ENCODE results near the gene MRPS27. TPM values are rescaled to one million over a fixed set of nuclear protein-coding genes. Genes with fewer than 3 reads are reported as not detected.

Gene MRPS27
- total and polyA plus RNA-seq, 2 of the 13 experiments (the other 11 are each of a cell fraction or from before 2014, with no cell fraction given) = 71.8 to 115 TPM

DNA sequence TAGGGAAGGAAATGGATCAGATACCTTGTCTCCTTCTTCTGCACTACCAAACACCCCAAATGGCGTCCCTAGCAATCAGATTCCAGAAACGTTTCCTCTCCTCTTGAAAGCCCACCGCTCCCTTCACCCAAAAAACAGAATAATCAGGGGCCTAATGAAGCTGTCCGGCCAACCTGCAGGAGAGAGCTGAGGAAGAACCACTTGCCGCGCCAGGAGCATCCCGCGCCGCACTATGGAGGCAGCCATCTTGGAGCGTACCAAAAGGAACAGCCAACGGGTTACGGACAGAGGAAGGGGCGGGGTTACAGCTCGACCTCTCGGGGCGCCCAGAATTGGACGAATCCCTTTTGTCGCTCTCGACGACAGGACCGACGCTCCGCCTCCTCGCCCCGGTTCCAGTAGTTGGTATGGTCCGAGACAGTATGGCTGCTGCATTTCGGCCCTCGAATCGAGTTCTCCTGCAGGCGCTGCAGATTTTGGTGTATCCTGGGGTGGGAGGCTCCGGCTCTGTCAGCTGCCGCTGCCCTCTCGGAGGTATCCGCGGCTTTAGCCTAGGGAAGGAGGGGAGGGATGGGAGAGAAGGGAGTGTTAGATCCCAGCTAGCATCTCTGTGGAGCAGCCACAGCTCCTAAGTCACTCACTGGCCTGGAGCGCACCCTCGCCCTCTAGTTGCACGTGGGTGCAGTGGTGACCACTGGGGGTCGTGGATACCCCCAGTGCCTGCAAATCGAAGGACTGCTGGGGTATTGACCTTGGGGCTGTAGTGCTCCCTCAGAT is at the start of gene MRPS27, which contains the start of gene PTCD2 (continued):
- TF ChIP-seq, protein P1, sequence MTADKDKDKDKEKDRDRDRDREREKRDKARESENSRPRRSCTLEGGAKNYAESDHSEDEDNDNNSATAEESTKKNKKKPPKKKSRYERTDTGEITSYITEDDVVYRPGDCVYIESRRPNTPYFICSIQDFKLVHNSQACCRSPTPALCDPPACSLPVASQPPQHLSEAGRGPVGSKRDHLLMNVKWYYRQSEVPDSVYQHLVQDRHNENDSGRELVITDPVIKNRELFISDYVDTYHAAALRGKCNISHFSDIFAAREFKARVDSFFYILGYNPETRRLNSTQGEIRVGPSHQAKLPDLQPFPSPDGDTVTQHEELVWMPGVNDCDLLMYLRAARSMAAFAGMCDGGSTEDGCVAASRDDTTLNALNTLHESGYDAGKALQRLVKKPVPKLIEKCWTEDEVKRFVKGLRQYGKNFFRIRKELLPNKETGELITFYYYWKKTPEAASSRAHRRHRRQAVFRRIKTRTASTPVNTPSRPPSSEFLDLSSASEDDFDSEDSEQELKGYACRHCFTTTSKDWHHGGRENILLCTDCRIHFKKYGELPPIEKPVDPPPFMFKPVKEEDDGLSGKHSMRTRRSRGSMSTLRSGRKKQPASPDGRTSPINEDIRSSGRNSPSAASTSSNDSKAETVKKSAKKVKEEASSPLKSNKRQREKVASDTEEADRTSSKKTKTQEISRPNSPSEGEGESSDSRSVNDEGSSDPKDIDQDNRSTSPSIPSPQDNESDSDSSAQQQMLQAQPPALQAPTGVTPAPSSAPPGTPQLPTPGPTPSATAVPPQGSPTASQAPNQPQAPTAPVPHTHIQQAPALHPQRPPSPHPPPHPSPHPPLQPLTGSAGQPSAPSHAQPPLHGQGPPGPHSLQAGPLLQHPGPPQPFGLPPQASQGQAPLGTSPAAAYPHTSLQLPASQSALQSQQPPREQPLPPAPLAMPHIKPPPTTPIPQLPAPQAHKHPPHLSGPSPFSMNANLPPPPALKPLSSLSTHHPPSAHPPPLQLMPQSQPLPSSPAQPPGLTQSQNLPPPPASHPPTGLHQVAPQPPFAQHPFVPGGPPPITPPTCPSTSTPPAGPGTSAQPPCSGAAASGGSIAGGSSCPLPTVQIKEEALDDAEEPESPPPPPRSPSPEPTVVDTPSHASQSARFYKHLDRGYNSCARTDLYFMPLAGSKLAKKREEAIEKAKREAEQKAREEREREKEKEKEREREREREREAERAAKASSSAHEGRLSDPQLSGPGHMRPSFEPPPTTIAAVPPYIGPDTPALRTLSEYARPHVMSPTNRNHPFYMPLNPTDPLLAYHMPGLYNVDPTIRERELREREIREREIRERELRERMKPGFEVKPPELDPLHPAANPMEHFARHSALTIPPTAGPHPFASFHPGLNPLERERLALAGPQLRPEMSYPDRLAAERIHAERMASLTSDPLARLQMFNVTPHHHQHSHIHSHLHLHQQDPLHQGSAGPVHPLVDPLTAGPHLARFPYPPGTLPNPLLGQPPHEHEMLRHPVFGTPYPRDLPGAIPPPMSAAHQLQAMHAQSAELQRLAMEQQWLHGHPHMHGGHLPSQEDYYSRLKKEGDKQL (CRISPR knock-in tag; IDR thresholded peaks at IDR 0.05; ENCODE audit: low read depth) = no peak
- TF ChIP-seq, protein P2, sequence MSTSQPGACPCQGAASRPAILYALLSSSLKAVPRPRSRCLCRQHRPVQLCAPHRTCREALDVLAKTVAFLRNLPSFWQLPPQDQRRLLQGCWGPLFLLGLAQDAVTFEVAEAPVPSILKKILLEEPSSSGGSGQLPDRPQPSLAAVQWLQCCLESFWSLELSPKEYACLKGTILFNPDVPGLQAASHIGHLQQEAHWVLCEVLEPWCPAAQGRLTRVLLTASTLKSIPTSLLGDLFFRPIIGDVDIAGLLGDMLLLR (CRISPR knock-in tag; IDR thresholded peaks at IDR 0.05) = peak; percentile 36; the same call in 1 of the 2 replicates
- TF ChIP-seq AGO1 (IDR thresholded peaks at IDR 0.05; ENCODE audit: low read depth, low read length, poor library complexity, severe bottlenecking) (peak; percentile 52), DMTF1 (CRISPR knock-in tag; IDR thresholded peaks at IDR 0.05) (no peak), IKZF1 (IDR thresholded peaks at IDR 0.05) (no peak), SCMH1 (CRISPR knock-in tag; IDR thresholded peaks at IDR 0.05; ENCODE audit: borderline replicate concordance) (no peak), DPF2 (CRISPR knock-in tag; IDR thresholded peaks at IDR 0.05; ENCODE audit: borderline replicate concordance, low read depth) (no peak), POGK (CRISPR knock-in tag; conservative IDR thresholded peaks at IDR 0.05) (peak; percentile 77), TAF1 (CRISPR knock-in tag; IDR thresholded peaks at IDR 0.05) (peak; percentile 94), ZMAT5 (CRISPR knock-in tag; IDR thresholded peaks at IDR 0.05; ENCODE audit: borderline replicate concordance, low read depth) (no peak), ZNF460 (CRISPR knock-in tag; IDR thresholded peaks at IDR 0.05; ENCODE audit: borderline replicate concordance) (no peak), AHR (CRISPR knock-in tag; IDR thresholded peaks at IDR 0.05) (0 out of 2 replicates have a peak, but pooled peaks have one; percentile 36), ZNF546 (CRISPR knock-in tag; conservative IDR thresholded peaks at IDR 0.05) (peak; percentile 86; the same call in 1 of the 2 replicates)

All from HepG2 (cell line).